Gastroesophageal sphincter (tissue), 3 donors: ENCODE results near the gene ACBD6.

ENCODE experiments used
- CTCF ChIP-seq, 4 experiments: fragments of 200-600 bp in 2 of 4; fragments of 450-650 bp in 2 of 4; sonication (generic) in 1 of 4; IDR thresholded peaks; one replicate each; pipeline ENCODE4 v1.5.1; 2017 to 2019; ENCODE audit warnings: antibody characterized with exemption in 4 of 4, mild to moderate bottlenecking in 2 of 4, moderate library complexity in 2 of 4
- POLR2AphosphoS5 ChIP-seq: sonication (generic); formaldehyde crosslinking; IDR thresholded peaks from one replicate; pipeline ENCODE4 v1.6.1; 2017; ENCODE audit warnings: antibody characterized with exemption

GRCh38 chr1:180513531-180513930, 11.2 kb upstream of the ACBD6 start:
- TF ChIP-seq POLR2AphosphoS5, result no peak
- no peak for TF ChIP-seq CTCF (IDR thresholded peaks at IDR 0.05)
